ENCODE measurements around the gene ENPP3.

The ENPP3 gene

DNA sequence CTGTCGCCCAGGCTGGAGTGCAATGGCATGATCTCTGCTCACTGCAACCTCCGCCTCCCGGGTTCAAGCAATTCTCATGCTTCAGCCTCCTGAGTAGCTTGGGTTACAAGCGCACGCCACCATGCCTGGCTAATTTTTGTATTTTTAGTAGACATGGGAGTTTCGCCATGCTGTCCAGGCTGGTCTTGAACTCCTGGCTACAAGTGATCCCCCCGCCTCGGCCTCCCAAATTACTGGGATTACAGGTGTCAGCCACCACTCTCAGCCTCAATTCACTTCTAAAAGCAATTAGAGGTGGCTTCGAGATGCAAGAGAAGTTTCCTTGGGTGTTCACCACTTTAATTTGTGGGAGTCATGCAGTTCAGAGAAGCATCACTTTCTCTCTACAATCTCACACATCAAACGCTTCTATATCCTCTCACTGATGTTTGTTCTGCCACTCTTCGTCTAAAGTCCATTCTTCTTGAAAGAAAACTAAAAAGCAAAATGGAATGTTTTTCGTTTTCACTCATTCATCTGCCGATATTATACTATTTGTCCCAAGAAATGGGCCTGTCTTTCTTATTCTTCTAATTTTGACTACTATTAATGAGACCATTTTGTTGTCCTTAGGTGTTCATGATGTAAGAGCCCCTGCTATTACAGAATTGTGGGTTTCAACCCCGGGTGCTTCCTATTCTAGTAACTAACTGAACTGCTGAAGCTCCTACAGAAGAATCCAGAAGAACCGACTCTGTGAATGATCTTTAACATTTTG, 132.5 kb downstream of the ENPP3 start:
- DNase-seq, result no peak

DNA sequence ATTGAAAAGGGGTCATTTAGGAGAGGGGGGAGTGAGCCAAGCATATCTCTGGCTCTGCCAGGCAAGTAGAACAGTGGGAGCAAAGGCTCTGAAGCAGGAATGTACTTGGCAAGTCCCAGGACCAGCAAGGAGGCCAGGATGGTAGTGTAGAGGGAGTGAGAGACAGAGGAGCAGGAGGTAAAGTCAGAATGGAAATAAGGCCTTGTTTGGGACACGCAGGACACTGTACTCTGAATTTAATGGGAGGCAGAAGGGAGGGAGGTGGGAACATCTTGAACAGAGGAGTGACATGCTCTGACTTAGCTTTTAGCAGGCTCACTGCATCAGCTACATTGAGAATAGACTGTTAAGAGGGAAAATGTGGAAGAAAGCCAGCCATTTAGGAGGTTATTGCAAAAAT, 133.7 kb downstream of the ENPP3 start:
- no peak for DNase-seq

DNA sequence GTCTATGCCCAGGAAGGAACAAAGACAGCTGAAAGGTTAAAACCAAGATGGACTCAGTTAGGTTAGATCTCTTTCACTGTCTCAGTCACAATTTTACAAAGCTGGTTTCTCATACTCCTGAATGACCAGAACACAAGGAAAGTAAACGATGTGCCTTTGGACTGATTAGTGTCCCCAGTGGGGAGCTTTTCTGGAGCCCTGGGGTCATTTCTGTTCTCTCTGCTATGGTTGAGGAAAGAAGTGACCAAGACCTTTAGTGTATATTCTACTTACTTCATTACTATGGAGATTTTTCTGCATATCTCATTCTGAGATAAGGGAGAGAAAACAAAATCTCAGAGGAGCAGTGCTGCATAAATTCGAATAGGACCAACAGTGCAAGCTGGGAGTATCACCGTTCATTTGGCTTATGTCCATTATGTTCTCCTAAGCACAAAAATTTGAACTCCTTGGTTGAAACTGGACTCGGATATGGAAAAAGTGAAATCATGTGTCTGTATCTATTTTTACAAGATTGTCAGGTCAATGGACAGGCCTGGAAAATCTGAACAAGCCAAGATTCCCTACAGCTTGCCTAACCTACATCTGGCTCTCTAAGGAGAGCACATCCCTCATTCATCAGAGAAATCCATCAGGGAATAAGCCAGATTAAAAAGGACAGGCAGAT, 136.3 kb downstream of the ENPP3 start:
- peak in 1 of 2 experiments; percentile 16 for DNase-seq

DNA sequence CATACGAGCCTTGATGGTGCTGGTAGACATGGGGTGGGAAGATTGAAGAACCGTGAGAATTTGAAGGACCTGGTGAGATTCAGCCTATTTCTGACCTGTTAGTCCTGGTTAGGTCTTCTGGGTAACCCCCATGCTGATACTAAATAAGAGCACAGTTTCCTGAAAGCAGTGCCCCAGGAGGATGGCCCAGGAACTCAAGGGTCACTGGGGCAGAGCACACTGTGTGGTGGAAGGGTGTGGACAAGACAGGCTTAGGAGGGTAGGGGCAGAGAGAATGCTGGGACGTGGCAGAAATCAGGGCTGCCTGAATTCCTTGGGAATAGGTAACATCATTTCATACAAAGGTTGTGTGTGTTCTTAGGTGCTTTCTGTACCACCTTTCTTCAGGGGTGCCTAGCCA, 138.8 kb downstream of the ENPP3 start:
- no peak for DNase-seq

- no peak for DNase-seq
These were observed 139.9 kb downstream of the ENPP3 start for GRCh38 chr6:131776985-131777384.

GRCh38 chr6:131778169-131778568, 141.1 kb downstream of the ENPP3 start:
- DNase-seq, result no peak

- no peak for DNase-seq
These were observed 142.2 kb downstream of the ENPP3 start for GRCh38 chr6:131779304-131779703.

DNA sequence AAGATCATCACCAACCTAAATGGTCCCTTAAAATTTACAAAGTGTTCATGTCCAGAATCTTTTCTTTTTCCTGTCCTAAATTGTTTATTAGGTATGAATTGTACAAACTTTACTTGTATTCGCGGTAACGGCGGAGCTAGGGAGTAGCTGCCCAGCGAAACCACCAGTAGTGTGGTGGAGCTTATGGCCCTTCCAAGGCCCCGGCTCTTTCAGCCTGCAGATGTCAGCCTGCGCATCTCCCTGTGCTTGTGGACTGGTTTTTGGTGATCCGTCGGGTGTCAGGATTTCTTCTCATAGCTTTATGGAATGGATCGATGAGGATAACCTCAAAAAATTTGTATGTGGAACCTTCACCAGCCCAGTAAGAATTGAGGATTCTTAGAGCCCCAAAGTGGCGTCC, 143.5 kb downstream of the ENPP3 start:
- no peak for DNase-seq

- no peak for DNase-seq
These were observed 144.6 kb downstream of the ENPP3 start for GRCh38 chr6:131781687-131782086.

- peak; percentile 19 to 55 for DNase-seq
These were observed 145.7 kb downstream of the ENPP3 start for GRCh38 chr6:131782764-131783163.

- DNase-seq, result no peak
These were observed 147.5 kb downstream of the ENPP3 start for GRCh38 chr6:131784561-131784960.

- no peak for DNase-seq
These were observed 150.0 kb downstream of the ENPP3 start for GRCh38 chr6:131787079-131787478.

- peak; percentile 83 to 93 for DNase-seq
These were observed 150.9 kb downstream of the ENPP3 start for GRCh38 chr6:131787766-131788712.

DNA sequence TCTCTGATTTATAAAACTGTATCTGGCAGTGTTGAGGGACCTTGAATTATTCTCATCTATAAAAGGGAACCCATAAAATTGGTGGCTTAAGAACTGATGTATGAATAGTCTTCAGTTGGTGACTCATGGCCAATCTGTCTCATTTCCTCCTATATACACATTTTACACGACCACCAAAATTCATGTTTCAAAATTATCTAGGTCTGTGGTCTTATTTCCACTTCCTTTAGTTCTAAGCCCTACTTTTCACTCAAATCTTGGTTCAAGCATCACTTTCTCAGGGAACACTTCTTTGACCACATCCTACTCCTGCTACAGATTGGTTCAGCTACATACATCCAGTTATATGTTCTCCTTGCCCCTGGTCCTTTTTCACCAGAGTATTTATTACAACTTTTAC, 152.1 kb downstream of the ENPP3 start:
- no peak for DNase-seq

DNA sequence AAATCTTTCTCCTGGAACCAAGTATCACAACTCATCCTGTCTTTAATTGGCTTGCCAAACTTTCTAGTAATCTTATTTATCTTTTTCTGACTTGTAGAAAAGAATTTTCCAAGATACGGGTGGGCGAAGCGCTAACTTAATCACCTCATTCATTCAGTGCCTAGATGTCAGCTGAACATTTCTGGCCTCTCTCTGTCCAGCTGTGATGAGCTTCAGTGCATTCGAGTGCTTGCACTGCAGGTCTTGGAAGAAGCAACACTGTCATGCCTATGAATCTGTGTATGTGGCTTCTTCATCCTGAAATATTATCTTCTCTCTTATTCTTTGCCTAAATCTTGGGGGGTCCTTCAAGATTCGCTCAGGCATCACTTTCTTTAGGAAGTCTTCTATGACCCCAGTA, 154.4 kb downstream of the ENPP3 start:
- DNase-seq, result no peak

GRCh38 chr6:131792091-131792496, 155.0 kb downstream of the ENPP3 start:
- no peak for DNase-seq

DNA sequence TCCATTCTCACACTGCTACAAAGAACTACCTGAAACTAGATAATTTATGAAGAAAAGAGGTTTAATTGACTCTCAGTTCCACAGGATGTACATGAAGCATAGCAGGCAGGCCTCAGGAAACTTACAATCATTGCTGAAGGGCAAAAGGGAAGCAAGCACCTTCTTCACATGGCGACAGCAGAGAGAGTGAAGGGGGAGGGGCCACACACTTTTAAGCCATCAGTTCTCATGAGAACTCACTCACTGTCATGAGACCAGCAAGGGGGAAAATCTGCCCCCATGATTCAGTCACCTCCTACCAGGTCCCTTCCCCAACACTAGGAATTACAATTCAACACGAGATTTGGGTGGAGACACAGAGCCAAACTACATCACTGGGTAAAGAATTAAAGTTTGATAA, 158.3 kb downstream of the ENPP3 start:
- no peak for DNase-seq

All from NCI-H524 (cell line).